ENCODE results near the gene PTER.

The PTER gene

GRCh38 chr10:16520900-16521299 lies 84.1 kb downstream of the PTER start:
- peaks cover 7% of the 10 kb centered on the region for H3K4me1 ChIP-seq (ENCODE audit: insufficient read depth, low read length, severe bottlenecking)
- no peaks in the 10 kb centered on the region for H3K9me2 ChIP-seq (ENCODE audit: low read depth, low read length)
- no peaks in the 10 kb centered on the region for H3K79me2 ChIP-seq (ENCODE audit: insufficient read depth, low read length)
- TF ChIP-seq EZH2 (IDR thresholded peaks at IDR 0.05; ENCODE audit: borderline replicate concordance, low read length): no peak
- TF ChIP-seq, protein P1, sequence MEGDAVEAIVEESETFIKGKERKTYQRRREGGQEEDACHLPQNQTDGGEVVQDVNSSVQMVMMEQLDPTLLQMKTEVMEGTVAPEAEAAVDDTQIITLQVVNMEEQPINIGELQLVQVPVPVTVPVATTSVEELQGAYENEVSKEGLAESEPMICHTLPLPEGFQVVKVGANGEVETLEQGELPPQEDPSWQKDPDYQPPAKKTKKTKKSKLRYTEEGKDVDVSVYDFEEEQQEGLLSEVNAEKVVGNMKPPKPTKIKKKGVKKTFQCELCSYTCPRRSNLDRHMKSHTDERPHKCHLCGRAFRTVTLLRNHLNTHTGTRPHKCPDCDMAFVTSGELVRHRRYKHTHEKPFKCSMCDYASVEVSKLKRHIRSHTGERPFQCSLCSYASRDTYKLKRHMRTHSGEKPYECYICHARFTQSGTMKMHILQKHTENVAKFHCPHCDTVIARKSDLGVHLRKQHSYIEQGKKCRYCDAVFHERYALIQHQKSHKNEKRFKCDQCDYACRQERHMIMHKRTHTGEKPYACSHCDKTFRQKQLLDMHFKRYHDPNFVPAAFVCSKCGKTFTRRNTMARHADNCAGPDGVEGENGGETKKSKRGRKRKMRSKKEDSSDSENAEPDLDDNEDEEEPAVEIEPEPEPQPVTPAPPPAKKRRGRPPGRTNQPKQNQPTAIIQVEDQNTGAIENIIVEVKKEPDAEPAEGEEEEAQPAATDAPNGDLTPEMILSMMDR (IDR thresholded peaks at IDR 0.05; ENCODE audit: low read length): no peak
- peak overlapping the region; percentile 49; the same call in 1 of the 2 replicates for H3K4me2 ChIP-seq (ENCODE audit: low read length)
- no peak overlapping the region for H3K27ac ChIP-seq (ENCODE audit: low read depth, low read length, poor library complexity, severe bottlenecking)
- H3K4me3 ChIP-seq (ENCODE audit: low read depth, low read length, poor library complexity, severe bottlenecking): peak overlapping the region; percentile 36
- H3F3A ChIP-seq (ENCODE audit: insufficient read depth, low read length): no peaks in the 10 kb centered on the region
- no peaks in the 10 kb centered on the region for H3K9me3 ChIP-seq (ENCODE audit: low read length)
- H3K9ac ChIP-seq (ENCODE audit: low read length): no peak overlapping the region
- no peak overlapping the region for H2AFZ ChIP-seq (ENCODE audit: low read length)
- no peaks in the 10 kb centered on the region for H3K27me3 ChIP-seq (ENCODE audit: insufficient read depth, low read length)
- no peaks in the 10 kb centered on the region for H3K36me3 ChIP-seq (ENCODE audit: insufficient read depth, low read length)
- no peaks in the 10 kb centered on the region for H4K20me1 ChIP-seq (ENCODE audit: insufficient read depth, low read length)

- no peaks in the 10 kb centered on the region for H4K20me1 ChIP-seq (ENCODE audit: insufficient read depth, low read length)
- H3K4me2 ChIP-seq (ENCODE audit: low read length): peak within 1 kb of the TSS; percentile 49; the same call in 1 of the 2 replicates
- H3K9me2 ChIP-seq (ENCODE audit: low read depth, low read length): no peaks in the 10 kb centered on the region
- H3K36me3 ChIP-seq (ENCODE audit: insufficient read depth, low read length): no peaks in the 10 kb centered on the region
- no peaks in the 10 kb centered on the region for H3K27me3 ChIP-seq (ENCODE audit: insufficient read depth, low read length)
- no peaks in the 10 kb centered on the region for H3K79me2 ChIP-seq (ENCODE audit: insufficient read depth, low read length)
- no peak within 1 kb of the TSS for H3K27ac ChIP-seq (ENCODE audit: low read depth, low read length, poor library complexity, severe bottlenecking)
- no peak for TF ChIP-seq EZH2 (IDR thresholded peaks at IDR 0.05; ENCODE audit: borderline replicate concordance, low read length)
- TF ChIP-seq, protein P1 (IDR thresholded peaks at IDR 0.05; ENCODE audit: low read length): no peak
- H3F3A ChIP-seq (ENCODE audit: insufficient read depth, low read length): no peaks in the 10 kb centered on the region
- peak within 1 kb of the TSS; percentile 36 for H3K4me3 ChIP-seq (ENCODE audit: low read depth, low read length, poor library complexity, severe bottlenecking)
- peaks cover 7% of the 10 kb centered on the region for H3K4me1 ChIP-seq (ENCODE audit: insufficient read depth, low read length, severe bottlenecking)
- H3K9ac ChIP-seq (ENCODE audit: low read length): no peak within 1 kb of the TSS
- no peaks in the 10 kb centered on the region for H3K9me3 ChIP-seq (ENCODE audit: low read length)
- no peak within 1 kb of the TSS for H2AFZ ChIP-seq (ENCODE audit: low read length)
Measured at GRCh38 chr10:16521311-16522016, 84.7 kb downstream of the PTER start, which contains the start of gene C1QL3. TSS of gene C1QL3 (minus strand) at chr10:16521879. CDS start at chr10:16521065, 814 bp downstream.

DNA sequence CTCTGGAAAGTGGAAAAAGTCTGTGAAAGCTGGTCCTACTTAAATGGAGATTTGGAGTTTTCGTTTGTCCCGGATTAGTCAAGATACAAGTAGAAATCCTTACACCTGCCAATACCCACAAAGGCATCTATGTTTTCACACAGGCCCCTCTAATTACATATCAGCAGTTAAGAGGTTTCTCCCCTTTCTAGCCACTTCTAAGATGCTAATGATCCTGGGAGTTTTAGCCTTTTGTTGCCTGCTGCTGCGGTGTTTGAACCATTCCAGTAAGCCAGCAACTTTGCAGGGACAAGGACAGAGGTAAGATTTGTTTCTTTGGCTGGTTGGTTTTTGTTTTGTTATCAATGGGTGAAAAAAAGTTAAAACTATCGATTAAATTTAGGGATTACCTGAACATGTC lies 90.6 kb downstream of the PTER start:
- no peak for TF ChIP-seq EZH2 (IDR thresholded peaks at IDR 0.05; ENCODE audit: borderline replicate concordance, low read length)
- TF ChIP-seq, protein P1 (IDR thresholded peaks at IDR 0.05; ENCODE audit: low read length): no peak
- no peak overlapping the region for H3K4me2 ChIP-seq (ENCODE audit: low read length)
- H3K9me3 ChIP-seq (ENCODE audit: low read length): no peaks in the 10 kb centered on the region
- no peaks in the 10 kb centered on the region for H3K79me2 ChIP-seq (ENCODE audit: insufficient read depth, low read length)
- H3K4me1 ChIP-seq (ENCODE audit: insufficient read depth, low read length, severe bottlenecking): no peaks in the 10 kb centered on the region
- no peaks in the 10 kb centered on the region for H3F3A ChIP-seq (ENCODE audit: insufficient read depth, low read length)
- no peak overlapping the region for H2AFZ ChIP-seq (ENCODE audit: low read length)
- no peaks in the 10 kb centered on the region for H3K9me2 ChIP-seq (ENCODE audit: low read depth, low read length)
- H3K27ac ChIP-seq (ENCODE audit: low read depth, low read length, poor library complexity, severe bottlenecking): no peak overlapping the region
- H3K4me3 ChIP-seq (ENCODE audit: low read depth, low read length, poor library complexity, severe bottlenecking): no peak overlapping the region
- no peaks in the 10 kb centered on the region for H4K20me1 ChIP-seq (ENCODE audit: insufficient read depth, low read length)
- H3K9ac ChIP-seq (ENCODE audit: low read length): no peak overlapping the region
- no peaks in the 10 kb centered on the region for H3K27me3 ChIP-seq (ENCODE audit: insufficient read depth, low read length)
- no peaks in the 10 kb centered on the region for H3K36me3 ChIP-seq (ENCODE audit: insufficient read depth, low read length)
